ENCODE data around the gene IMPA2. TPM values are rescaled to one million over a fixed set of nuclear protein-coding genes. Genes with fewer than 3 reads are reported as not detected.

Gene IMPA2
- total and polyA plus RNA-seq, 2 of the 4 experiments (the other 2 are of a cell fraction), result 5.4 to 5.5 TPM

DNA sequence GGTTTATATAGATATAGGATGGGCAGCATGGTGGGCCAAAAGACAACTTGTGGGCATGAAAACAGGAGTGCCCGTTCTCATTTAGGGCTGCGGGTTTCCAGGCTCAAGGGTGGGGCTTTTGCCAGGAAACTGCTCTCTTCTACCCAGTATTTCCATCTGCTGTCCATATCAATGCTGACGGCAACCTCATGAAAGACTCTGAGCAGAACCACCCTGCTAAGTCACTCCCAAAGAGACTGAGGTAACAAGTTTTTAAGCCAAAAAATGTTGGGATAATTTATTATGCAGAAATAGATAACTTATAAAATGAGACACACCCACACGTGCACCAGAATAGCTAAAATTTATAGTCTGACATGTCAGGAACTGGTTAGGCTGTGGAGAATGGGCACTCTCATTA lies 37.1 kb upstream of the IMPA2 start:
- H2BK5ac ChIP-seq (ENCODE audit: low read depth, low read length, poor library complexity, severe bottlenecking), result no peak overlapping the region
- WGBS, 2 experiments (ENCODE audit: extremely low coverage in 2 of 2, insufficient read length in 1 of 2), result no CpG with 5 or more reads among the region's 4 CpGs
- no peak overlapping the region for H3K4ac ChIP-seq (ENCODE audit: low read depth, low read length)
- H3K36me3 ChIP-seq (ENCODE audit: control insufficient read depth, insufficient read depth, low read length), result no peaks in the 10 kb centered on the region
- no peak overlapping the region for H3K27ac ChIP-seq (ENCODE audit: insufficient read depth, low read length)
- H3K9me1 ChIP-seq (ENCODE audit: insufficient read depth, low read length), result no peaks in the 10 kb centered on the region
- no peaks in the 10 kb centered on the region for H3K79me1 ChIP-seq (ENCODE audit: low read depth in 1 of 2, low read length in 2 of 2)
- H4K8ac ChIP-seq (ENCODE audit: low read depth in 2 of 2, low read length in 2 of 2), result no peak overlapping the region
- H4K5ac ChIP-seq (ENCODE audit: low read depth, low read length), result no peak overlapping the region
- no peaks in the 10 kb centered on the region for H3K9me3 ChIP-seq (ENCODE audit: control insufficient read depth, insufficient read depth, low read length)
- H2AK5ac ChIP-seq (ENCODE audit: low read depth, low read length), result no peak overlapping the region
- H3K4me2 ChIP-seq (ENCODE audit: low read depth, low read length), result no peak overlapping the region
- ATAC-seq (ENCODE audit: low read depth) (no peak), DNase-seq (no peak)
- TF ChIP-seq SMC3 (IDR thresholded peaks at IDR 0.05; ENCODE audit: low read depth, low read length) (no peak), MAZ (IDR thresholded peaks at IDR 0.05; ENCODE audit: borderline replicate concordance, low read depth, low read length) (no peak), POLR2A (IDR thresholded peaks at IDR 0.05; ENCODE audit: low read depth, low read length) (no peak), RCOR1 (IDR thresholded peaks at IDR 0.05; ENCODE audit: insufficient replicate concordance, low read length) (no peak), RFX5 (IDR thresholded peaks at IDR 0.05; ENCODE audit: low read depth, low read length) (no peak), NFE2L2 (IDR thresholded peaks at IDR 0.05; ENCODE audit: low read depth, low read length) (no peak), CEBPB (IDR thresholded peaks at IDR 0.05; ENCODE audit: low read depth, low read length) (no peak), FOS (IDR thresholded peaks at IDR 0.05; ENCODE audit: low read depth, low read length) (no peak), CHD1 (IDR thresholded peaks at IDR 0.05; ENCODE audit: low read depth, low read length) (no peak), RAD21 (IDR thresholded peaks at IDR 0.05; ENCODE audit: low read length) (no peak), MAFK (IDR thresholded peaks at IDR 0.05; ENCODE audit: low read depth, low read length) (no peak), MXI1 (IDR thresholded peaks at IDR 0.05; ENCODE audit: borderline replicate concordance, low read depth, low read length) (no peak), BHLHE40 (IDR thresholded peaks at IDR 0.05; ENCODE audit: low read depth, low read length) (no peak)
- TF ChIP-seq, protein P1, sequence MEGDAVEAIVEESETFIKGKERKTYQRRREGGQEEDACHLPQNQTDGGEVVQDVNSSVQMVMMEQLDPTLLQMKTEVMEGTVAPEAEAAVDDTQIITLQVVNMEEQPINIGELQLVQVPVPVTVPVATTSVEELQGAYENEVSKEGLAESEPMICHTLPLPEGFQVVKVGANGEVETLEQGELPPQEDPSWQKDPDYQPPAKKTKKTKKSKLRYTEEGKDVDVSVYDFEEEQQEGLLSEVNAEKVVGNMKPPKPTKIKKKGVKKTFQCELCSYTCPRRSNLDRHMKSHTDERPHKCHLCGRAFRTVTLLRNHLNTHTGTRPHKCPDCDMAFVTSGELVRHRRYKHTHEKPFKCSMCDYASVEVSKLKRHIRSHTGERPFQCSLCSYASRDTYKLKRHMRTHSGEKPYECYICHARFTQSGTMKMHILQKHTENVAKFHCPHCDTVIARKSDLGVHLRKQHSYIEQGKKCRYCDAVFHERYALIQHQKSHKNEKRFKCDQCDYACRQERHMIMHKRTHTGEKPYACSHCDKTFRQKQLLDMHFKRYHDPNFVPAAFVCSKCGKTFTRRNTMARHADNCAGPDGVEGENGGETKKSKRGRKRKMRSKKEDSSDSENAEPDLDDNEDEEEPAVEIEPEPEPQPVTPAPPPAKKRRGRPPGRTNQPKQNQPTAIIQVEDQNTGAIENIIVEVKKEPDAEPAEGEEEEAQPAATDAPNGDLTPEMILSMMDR (conservative IDR thresholded peaks at IDR 0.05; ENCODE audit: low read depth, low read length), result no peak
- TF ChIP-seq, protein P2, sequence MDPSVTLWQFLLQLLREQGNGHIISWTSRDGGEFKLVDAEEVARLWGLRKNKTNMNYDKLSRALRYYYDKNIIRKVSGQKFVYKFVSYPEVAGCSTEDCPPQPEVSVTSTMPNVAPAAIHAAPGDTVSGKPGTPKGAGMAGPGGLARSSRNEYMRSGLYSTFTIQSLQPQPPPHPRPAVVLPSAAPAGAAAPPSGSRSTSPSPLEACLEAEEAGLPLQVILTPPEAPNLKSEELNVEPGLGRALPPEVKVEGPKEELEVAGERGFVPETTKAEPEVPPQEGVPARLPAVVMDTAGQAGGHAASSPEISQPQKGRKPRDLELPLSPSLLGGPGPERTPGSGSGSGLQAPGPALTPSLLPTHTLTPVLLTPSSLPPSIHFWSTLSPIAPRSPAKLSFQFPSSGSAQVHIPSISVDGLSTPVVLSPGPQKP (IDR thresholded peaks at IDR 0.05; ENCODE audit: borderline replicate concordance, low read depth, low read length), result no peak
- TF ChIP-seq, protein P3, sequence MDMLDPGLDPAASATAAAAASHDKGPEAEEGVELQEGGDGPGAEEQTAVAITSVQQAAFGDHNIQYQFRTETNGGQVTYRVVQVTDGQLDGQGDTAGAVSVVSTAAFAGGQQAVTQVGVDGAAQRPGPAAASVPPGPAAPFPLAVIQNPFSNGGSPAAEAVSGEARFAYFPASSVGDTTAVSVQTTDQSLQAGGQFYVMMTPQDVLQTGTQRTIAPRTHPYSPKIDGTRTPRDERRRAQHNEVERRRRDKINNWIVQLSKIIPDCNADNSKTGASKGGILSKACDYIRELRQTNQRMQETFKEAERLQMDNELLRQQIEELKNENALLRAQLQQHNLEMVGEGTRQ (IDR thresholded peaks at IDR 0.05; ENCODE audit: low read depth, low read length), result no peak
- H2BK15ac ChIP-seq (ENCODE audit: low read depth, low read length), result peak overlapping the region; percentile 7; the same call in 1 of the 3 replicates
- intact Hi-C loops (cut with micrococcal nuclease), result loop anchor here (10.0 kb wide), 2 partner anchors 89 to 331 kb away; partner anchors contain the start of gene CHMP1B
- in situ Hi-C loops (cut with MboI; ENCODE audit: low sequenced_read_pairs), result loop anchor here (5.0 kb wide), 1 partner anchor 98 kb away; no protein-coding TSS in a partner anchor
- no peak overlapping the region for H3K56ac ChIP-seq (ENCODE audit: extremely low read depth, insufficient read depth, low read length)
- no peak overlapping the region for H2BK20ac ChIP-seq (ENCODE audit: low read depth, low read length)
- no peak overlapping the region; the same call in 1 of the 2 replicates for H2BK120ac ChIP-seq (ENCODE audit: low read depth, low read length)
- peaks cover 13% of the 10 kb centered on the region for H3K4me1 ChIP-seq (ENCODE audit: control insufficient read depth, insufficient read depth, low read length)
- H2AK9ac ChIP-seq (replicated peaks; ENCODE audit: low read depth, low read length, poor library complexity), result no peak overlapping the region
- POLR2A ChIA-PET (ENCODE audit: unreplicated experiment), result no interaction called here
- no peak overlapping the region for H3K23ac ChIP-seq (ENCODE audit: low read depth, low read length)
- no TSS peak for BruUV-seq (replicated peaks)
- H3K27me3 ChIP-seq (ENCODE audit: control insufficient read depth, insufficient read depth, low read length), result no peaks in the 10 kb centered on the region
- no peak overlapping the region for H3K9ac ChIP-seq (ENCODE audit: low read depth, low read length)
- H2AFZ ChIP-seq (replicated peaks; ENCODE audit: low read length, poor library complexity), result no peak overlapping the region
- dilution Hi-C loops (cut with HindIII; ENCODE audit: low sequenced_read_pairs, unreplicated experiment), result no loop called here
- H4K20me1 ChIP-seq (ENCODE audit: insufficient read depth, low read length), result no peaks in the 10 kb centered on the region
- H4K91ac ChIP-seq (ENCODE audit: insufficient read depth, low read depth, low read length), result no peak overlapping the region
- no peak overlapping the region for H3K14ac ChIP-seq (replicated peaks; ENCODE audit: low read depth, low read length)
- CTCF ChIA-PET, result no interaction called here
- H3K18ac ChIP-seq (ENCODE audit: low read depth, low read length), result no peak overlapping the region
- no peak overlapping the region for H3K4me3 ChIP-seq (ENCODE audit: insufficient read depth, low read depth, low read length)
